Measurements from ENCODE around the gene UBR2.
"Not testable (repeated sequence)": the region's sequence is repeated elsewhere in the genome, so short reads cannot be mapped to it uniquely, and the experiment has no call there.

UBR2 gene

DNA sequence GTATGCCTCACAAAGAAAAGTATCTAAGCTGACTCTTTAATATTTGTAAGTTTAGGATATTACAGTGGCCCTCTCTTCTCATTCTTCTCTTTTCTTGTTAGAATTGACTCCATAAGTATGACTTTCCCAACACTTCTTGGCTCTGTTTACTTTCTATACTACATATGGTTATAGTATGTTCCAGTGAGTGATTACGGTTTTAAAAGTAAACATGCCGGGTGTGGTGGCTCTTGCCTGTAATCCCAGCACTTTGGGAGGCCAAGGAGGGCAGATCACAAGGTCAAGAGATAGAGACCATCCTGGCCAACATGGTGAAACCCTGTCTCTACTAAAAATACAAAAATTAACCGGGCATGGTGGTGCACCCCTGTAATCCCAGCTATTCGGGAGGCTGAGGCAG lies 3.4 kb downstream of the UBR2 start:
- H3K4me1 ChIP-seq (ENCODE audit: control insufficient read depth, insufficient read depth, low read length, poor library complexity, severe bottlenecking): peaks cover 10% of the 10 kb centered on the region
- not testable (repeated sequence) for H3K4me3 ChIP-seq (ENCODE audit: insufficient read depth, low read depth, low read length, poor library complexity, severe bottlenecking); H3K27ac ChIP-seq (ENCODE audit: insufficient read depth, low read length, poor library complexity, severe bottlenecking); DNase-seq; H3K36me3 ChIP-seq (ENCODE audit: control insufficient read depth, insufficient read depth, low read length); H3K27me3 ChIP-seq (replicated peaks; ENCODE audit: control insufficient read depth, insufficient read depth, low read length, poor library complexity, severe bottlenecking); H3K9me3 ChIP-seq (ENCODE audit: control insufficient read depth, low read length)

DNA sequence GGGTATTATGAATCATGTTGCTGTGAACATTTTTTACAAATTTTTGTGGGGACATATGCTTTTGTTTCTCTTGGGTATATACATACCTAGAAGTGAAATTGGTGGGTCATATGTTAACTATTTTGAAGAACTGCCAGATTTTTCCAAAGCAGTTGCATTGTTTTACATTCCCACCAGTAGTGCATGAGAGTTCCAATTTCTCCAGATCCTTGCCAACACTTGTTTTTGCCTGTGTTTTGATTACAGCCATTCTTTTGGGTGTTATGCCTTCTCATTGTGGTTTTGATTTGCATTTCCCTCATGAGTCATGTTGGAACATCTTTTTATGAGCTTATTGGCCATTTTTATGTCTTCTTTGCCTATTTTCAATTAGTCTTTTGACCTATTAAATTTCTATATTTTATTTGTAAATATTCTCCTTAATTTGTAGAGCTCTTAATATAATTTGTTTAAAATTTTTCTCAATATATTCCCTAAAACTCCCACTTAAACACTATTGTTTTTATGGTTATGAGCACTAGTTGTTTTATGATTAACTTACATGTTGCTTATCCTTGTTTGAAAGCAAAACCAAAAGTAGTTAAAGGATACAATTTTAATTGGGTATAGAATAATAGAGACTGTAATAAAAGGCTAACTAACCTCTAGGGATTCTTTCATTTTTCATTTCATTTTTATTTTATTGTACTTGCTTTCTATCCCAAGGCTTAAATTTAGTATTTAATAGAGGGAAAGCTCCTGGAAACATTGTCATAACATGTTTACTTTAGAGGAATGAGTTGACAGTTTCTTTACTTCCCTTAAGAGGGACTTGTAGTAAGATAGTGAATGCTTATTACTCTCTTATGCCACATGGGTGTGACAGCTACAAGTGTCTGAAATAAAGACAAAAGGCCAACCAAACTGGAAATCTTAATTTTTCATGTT lies 5.5 kb downstream of the UBR2 start:
- Histone ChIP-seq H3K36me3 (ENCODE audit: control insufficient read depth, insufficient read depth, low read length) (peaks cover 4% of the 10 kb centered on the region), H3K9me3 (ENCODE audit: control insufficient read depth, low read length) (no peaks in the 10 kb centered on the region), H3K27me3 (replicated peaks; ENCODE audit: control insufficient read depth, insufficient read depth, low read length, poor library complexity, severe bottlenecking) (no peaks in the 10 kb centered on the region), H3K4me1 (ENCODE audit: control insufficient read depth, insufficient read depth, low read length, poor library complexity, severe bottlenecking) (peaks cover 15% of the 10 kb centered on the region), H3K27ac (ENCODE audit: insufficient read depth, low read length, poor library complexity, severe bottlenecking) (no peak overlapping the region), H3K4me3 (ENCODE audit: insufficient read depth, low read depth, low read length, poor library complexity, severe bottlenecking) (no peak overlapping the region)
- DNase-seq: no peak

DNA sequence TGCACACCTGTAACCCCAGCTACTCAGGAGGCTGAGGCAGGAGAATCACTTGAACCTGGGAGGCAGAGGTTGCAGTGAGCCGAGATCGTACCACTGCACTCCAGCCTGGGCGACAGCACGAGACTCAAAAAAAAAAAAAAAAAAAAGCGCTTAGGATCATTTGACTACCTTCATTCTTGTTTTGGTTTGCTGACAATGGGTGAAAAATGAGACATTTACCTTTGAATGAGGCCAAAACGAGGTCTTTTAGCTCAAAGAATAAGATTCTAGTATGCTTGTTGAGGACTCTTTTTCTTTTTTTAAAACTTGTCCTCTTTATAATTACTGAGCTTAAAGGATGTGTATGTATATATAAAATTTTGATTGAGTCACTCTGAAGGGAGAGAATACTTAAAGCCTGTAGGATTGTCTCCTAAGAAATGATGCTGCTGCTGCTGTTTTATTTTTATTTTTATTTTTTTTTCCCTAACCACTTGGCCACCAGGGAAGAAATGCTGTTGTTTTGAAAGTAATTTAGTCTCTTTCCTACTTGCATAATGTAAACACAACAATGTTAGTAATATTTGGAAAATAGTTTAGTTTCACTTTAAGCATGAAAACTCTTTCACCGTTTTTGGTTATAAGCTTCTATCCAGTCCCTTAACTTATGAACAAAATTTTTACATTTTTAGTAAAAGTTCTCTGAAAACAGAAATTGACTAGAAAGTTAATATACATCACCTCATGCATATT lies 7.9 kb downstream of the UBR2 start:
- peaks cover 7% of the 10 kb centered on the region for H3K4me1 ChIP-seq (ENCODE audit: control insufficient read depth, insufficient read depth, low read length, poor library complexity, severe bottlenecking)

DNA sequence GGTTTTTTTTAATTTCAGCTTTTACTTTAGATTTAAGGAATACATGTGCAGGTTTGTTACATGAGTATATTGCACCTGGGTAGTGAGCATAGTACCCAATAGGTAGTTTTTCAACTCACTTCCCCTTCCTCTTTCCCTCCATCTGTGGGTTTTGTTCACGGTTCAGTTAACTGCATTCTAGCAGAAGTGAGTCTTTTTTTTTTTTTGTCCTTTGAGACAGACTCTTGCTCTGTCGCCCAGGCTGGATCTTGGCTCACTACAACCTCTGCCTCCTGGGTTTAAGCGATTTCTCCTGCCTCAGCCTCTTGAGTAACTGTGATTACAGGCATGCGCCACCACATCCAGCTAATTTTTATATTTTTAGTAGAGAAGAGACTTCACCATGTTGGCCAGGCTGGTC lies 8.7 kb downstream of the UBR2 start:
- no peaks in the 10 kb centered on the region for H3K9me3 ChIP-seq (ENCODE audit: control insufficient read depth, low read length)
- H3K27ac ChIP-seq (ENCODE audit: insufficient read depth, low read length, poor library complexity, severe bottlenecking): peak overlapping the region; percentile 5
- H3K4me3 ChIP-seq (ENCODE audit: insufficient read depth, low read depth, low read length, poor library complexity, severe bottlenecking): no peak overlapping the region
- H3K27me3 ChIP-seq (replicated peaks; ENCODE audit: control insufficient read depth, insufficient read depth, low read length, poor library complexity, severe bottlenecking): no peaks in the 10 kb centered on the region
- H3K36me3 ChIP-seq (ENCODE audit: control insufficient read depth, insufficient read depth, low read length): peaks cover 14% of the 10 kb centered on the region
- DNase-seq: no peak
- H3K4me1 ChIP-seq (ENCODE audit: control insufficient read depth, insufficient read depth, low read length, poor library complexity, severe bottlenecking): peaks cover 7% of the 10 kb centered on the region

More for the DNA sequence above, 7.9 kb downstream of the UBR2 start:
- Histone ChIP-seq H3K27me3 (replicated peaks; ENCODE audit: control insufficient read depth, insufficient read depth, low read length, poor library complexity, severe bottlenecking) (no peaks in the 10 kb centered on the region), H3K36me3 (ENCODE audit: control insufficient read depth, insufficient read depth, low read length) (peaks cover 14% of the 10 kb centered on the region), H3K4me3 (ENCODE audit: insufficient read depth, low read depth, low read length, poor library complexity, severe bottlenecking) (peak overlapping the region; percentile 0), H3K27ac (ENCODE audit: insufficient read depth, low read length, poor library complexity, severe bottlenecking) (no peak overlapping the region), H3K9me3 (ENCODE audit: control insufficient read depth, low read length) (no peaks in the 10 kb centered on the region)
- DNase-seq: no peak

DNA sequence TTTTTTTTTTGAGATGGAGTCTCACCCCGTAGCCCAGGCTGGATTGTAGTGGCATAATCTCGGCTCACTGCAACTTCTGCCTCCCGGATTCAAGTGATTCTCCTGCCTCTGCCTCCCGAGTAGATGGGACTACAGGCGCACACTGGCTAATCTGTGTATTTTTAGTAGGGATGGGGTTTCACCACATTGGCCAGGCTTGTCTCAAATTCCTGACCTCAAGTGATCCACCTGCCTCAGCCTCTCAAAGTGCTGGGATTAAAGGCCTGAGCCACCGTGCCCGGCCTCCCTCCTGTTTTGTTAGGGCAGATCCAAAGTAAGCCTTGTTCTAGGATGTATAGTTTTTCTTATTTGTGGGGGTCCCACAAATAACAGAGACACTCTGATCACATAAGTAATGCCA lies 12.7 kb downstream of the UBR2 start:
- not testable (repeated sequence) for H3K9me3 ChIP-seq (ENCODE audit: control insufficient read depth, low read length); H3K27ac ChIP-seq (ENCODE audit: insufficient read depth, low read length, poor library complexity, severe bottlenecking); H3K4me1 ChIP-seq (ENCODE audit: control insufficient read depth, insufficient read depth, low read length, poor library complexity, severe bottlenecking); H3K4me3 ChIP-seq (ENCODE audit: insufficient read depth, low read depth, low read length, poor library complexity, severe bottlenecking); H3K27me3 ChIP-seq (replicated peaks; ENCODE audit: control insufficient read depth, insufficient read depth, low read length, poor library complexity, severe bottlenecking); DNase-seq
- peaks cover 19% of the 10 kb centered on the region for H3K36me3 ChIP-seq (ENCODE audit: control insufficient read depth, insufficient read depth, low read length)

DNA sequence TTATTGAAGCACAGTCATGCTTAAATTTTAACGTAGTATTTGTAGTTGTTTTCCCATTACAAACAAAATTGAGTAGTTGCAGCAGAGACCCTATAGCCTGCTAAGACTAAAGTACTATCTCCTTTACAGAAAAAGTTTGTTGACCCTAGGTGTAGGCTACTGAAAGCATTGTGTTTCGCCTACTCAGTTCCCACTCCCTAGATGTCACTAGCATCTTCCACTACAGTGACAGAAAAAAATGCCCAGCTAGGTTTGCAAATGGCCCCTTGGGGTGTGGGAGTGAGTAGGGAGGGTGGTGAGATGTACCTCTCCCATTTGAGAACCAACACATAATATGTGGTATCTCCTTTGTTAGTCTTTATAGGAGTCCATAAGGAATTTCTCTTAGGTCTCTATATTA lies 34.5 kb downstream of the UBR2 start:
- H3K27me3 ChIP-seq (replicated peaks; ENCODE audit: control insufficient read depth, insufficient read depth, low read length, poor library complexity, severe bottlenecking): no peaks in the 10 kb centered on the region
- H3K27ac ChIP-seq (ENCODE audit: insufficient read depth, low read length, poor library complexity, severe bottlenecking): no peak overlapping the region
- peaks cover 19% of the 10 kb centered on the region for H3K36me3 ChIP-seq (ENCODE audit: control insufficient read depth, insufficient read depth, low read length)

DNA sequence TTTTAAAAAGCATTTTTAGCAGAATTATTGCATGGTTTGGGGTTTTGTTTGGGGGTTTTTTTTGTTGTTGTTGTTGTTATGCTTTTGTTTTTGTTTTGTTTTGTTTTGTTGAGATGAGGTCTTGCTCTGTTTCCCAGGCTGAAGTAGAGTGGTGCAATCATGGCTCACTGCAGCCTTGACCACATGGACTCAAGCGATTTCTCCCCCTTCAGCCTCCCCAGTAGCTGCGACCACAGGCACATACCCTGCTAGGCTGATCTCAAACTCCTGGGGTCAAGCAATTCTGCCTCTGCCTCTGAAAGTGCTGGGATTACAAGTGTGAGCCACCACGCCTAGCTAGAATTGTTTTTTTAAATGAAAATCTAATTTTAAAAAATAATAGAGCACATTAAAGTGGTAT lies 35.7 kb downstream of the UBR2 start:
- H3K36me3 ChIP-seq (ENCODE audit: control insufficient read depth, insufficient read depth, low read length): peaks cover 12% of the 10 kb centered on the region

More for the DNA sequence above, 34.5 kb downstream of the UBR2 start:
- H3K4me1 ChIP-seq (ENCODE audit: control insufficient read depth, insufficient read depth, low read length, poor library complexity, severe bottlenecking): no peaks in the 10 kb centered on the region
- H3K4me3 ChIP-seq (ENCODE audit: insufficient read depth, low read depth, low read length, poor library complexity, severe bottlenecking): no peak overlapping the region
- DNase-seq: no peak
- H3K9me3 ChIP-seq (ENCODE audit: control insufficient read depth, low read length): no peaks in the 10 kb centered on the region

DNA sequence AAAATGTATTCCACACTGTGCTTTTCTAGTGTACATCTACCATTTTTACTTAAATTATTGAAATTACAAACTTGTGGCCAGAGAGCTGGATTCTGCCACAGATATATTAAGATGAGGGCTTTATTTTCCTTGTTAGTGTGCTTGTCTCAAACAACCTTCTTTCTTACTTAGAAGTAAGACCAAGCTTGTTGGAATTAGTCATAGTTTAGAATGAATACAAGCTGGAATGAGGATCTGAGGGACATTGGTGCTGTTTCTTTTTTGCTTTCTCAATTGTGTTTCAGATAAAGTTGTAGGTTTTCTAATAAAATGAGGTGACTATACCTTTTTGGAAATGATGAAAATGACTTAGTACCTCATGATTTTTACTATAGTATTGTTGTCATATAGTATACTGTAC lies 40.3 kb downstream of the UBR2 start:
- no peaks in the 10 kb centered on the region for H3K27me3 ChIP-seq (replicated peaks; ENCODE audit: control insufficient read depth, insufficient read depth, low read length, poor library complexity, severe bottlenecking)
- no peak overlapping the region for H3K4me3 ChIP-seq (ENCODE audit: insufficient read depth, low read depth, low read length, poor library complexity, severe bottlenecking)
- no peaks in the 10 kb centered on the region for H3K4me1 ChIP-seq (ENCODE audit: control insufficient read depth, insufficient read depth, low read length, poor library complexity, severe bottlenecking)
- no peak for DNase-seq
- H3K27ac ChIP-seq (ENCODE audit: insufficient read depth, low read length, poor library complexity, severe bottlenecking): no peak overlapping the region
- peaks cover 25% of the 10 kb centered on the region for H3K36me3 ChIP-seq (ENCODE audit: control insufficient read depth, insufficient read depth, low read length)
- no peaks in the 10 kb centered on the region for H3K9me3 ChIP-seq (ENCODE audit: control insufficient read depth, low read length)

More for the DNA sequence above, 35.7 kb downstream of the UBR2 start:
- H3K4me3 ChIP-seq (ENCODE audit: insufficient read depth, low read depth, low read length, poor library complexity, severe bottlenecking): no peak overlapping the region
- DNase-seq: no peak
- no peaks in the 10 kb centered on the region for H3K27me3 ChIP-seq (replicated peaks; ENCODE audit: control insufficient read depth, insufficient read depth, low read length, poor library complexity, severe bottlenecking)
- no peaks in the 10 kb centered on the region for H3K4me1 ChIP-seq (ENCODE audit: control insufficient read depth, insufficient read depth, low read length, poor library complexity, severe bottlenecking)
- no peak overlapping the region for H3K27ac ChIP-seq (ENCODE audit: insufficient read depth, low read length, poor library complexity, severe bottlenecking)
- no peaks in the 10 kb centered on the region for H3K9me3 ChIP-seq (ENCODE audit: control insufficient read depth, low read length)

DNA sequence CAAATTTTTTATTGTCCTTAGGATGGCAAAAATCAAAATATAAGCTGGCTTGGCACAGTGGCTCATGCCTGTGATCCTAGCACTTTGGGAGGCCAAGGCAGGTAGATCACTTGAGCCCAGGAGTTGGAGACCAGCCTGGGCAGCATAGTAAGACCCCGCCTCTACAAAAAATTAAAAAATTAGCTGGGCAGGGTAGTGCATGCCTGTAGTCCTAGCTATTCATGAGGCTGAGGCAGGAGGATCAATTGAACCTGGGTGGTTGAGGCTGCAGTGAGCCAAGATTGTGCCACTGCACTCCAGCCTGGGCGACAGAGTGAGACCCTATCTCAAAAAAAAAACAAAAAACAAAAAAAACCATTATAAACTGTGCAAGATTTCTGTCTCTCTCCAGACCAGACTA lies 40.9 kb downstream of the UBR2 start:
- DNase-seq; H3K4me1 ChIP-seq (ENCODE audit: control insufficient read depth, insufficient read depth, low read length, poor library complexity, severe bottlenecking); H3K9me3 ChIP-seq (ENCODE audit: control insufficient read depth, low read length); H3K4me3 ChIP-seq (ENCODE audit: insufficient read depth, low read depth, low read length, poor library complexity, severe bottlenecking); H3K27ac ChIP-seq (ENCODE audit: insufficient read depth, low read length, poor library complexity, severe bottlenecking); H3K27me3 ChIP-seq (replicated peaks; ENCODE audit: control insufficient read depth, insufficient read depth, low read length, poor library complexity, severe bottlenecking): not testable (repeated sequence)
- H3K36me3 ChIP-seq (ENCODE audit: control insufficient read depth, insufficient read depth, low read length): peaks cover 26% of the 10 kb centered on the region

DNA sequence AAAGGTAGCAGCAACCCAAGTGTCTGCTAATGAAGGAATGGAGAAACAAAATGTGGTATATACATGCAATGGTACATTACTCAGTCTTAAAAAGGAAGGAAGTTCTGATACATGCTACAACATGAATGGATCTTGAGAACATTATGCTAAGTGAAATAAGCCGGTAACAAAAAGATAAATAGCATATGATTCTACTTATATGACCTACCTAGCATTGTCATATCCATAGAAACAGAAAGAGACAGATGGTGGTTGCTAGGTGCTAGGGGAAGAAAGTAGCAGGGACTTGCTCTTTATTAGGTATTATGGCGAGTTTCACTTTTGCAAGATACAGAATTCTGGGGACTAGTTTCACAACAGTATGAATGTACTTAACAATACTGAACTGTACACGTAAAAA lies 46.6 kb downstream of the UBR2 start:
- no peaks in the 10 kb centered on the region for H3K4me1 ChIP-seq (ENCODE audit: control insufficient read depth, insufficient read depth, low read length, poor library complexity, severe bottlenecking)
- no peak overlapping the region for H3K27ac ChIP-seq (ENCODE audit: insufficient read depth, low read length, poor library complexity, severe bottlenecking)
- H3K9me3 ChIP-seq (ENCODE audit: control insufficient read depth, low read length): no peaks in the 10 kb centered on the region
- no peak for DNase-seq
- H3K36me3 ChIP-seq (ENCODE audit: control insufficient read depth, insufficient read depth, low read length): peaks cover 34% of the 10 kb centered on the region
- no peak overlapping the region for H3K4me3 ChIP-seq (ENCODE audit: insufficient read depth, low read depth, low read length, poor library complexity, severe bottlenecking)
- H3K27me3 ChIP-seq (replicated peaks; ENCODE audit: control insufficient read depth, insufficient read depth, low read length, poor library complexity, severe bottlenecking): no peaks in the 10 kb centered on the region
